BE2C (cell line): ENCODE data around the gene CYB561. TPM values are rescaled to one million over a fixed set of nuclear protein-coding genes. Genes with fewer than 3 reads are reported as not detected.

Source experiments
- DNase-seq: peaks from one replicate; pipeline ENCODE4 v3.0.0-alpha.2; 2020
- H3K27me3 ChIP-seq: fragments of 250-450 bp; sonication (Bioruptor Pico); 2 replicates; pipeline ENCODE4 v1.5.1; 2020; ENCODE audit warnings: mild to moderate bottlenecking
- H3K36me3 ChIP-seq: fragments of 250-450 bp; sonication (Bioruptor Pico); 2 replicates; pipeline ENCODE4 v1.5.1; 2020; ENCODE audit warnings: mild to moderate bottlenecking
- H3K4me1 ChIP-seq: fragments of 250-450 bp; sonication (Bioruptor Pico); 2 replicates; pipeline ENCODE4 v1.5.1; 2020
- H3K4me3 ChIP-seq: 2 replicates; pipeline ENCODE4 v1.5.1; 2011; ENCODE audit warnings: low read depth, low read length
- H3K9me3 ChIP-seq: fragments of 250-450 bp; sonication (Bioruptor Pico); 2 replicates; pipeline ENCODE4 v1.5.1; 2020
- CTCF ChIP-seq: IDR thresholded peaks from 2 replicates; pipeline ENCODE4 v1.5.1; 2012; ENCODE audit warnings: mild to moderate bottlenecking, low read depth, low read length
- polyA plus RNA-seq: library from polyadenylated mRNA; unstranded; fragments of >200 nt; gene quantifications from one replicate; pipeline ENCODE4 v1.2.1, GENCODE V29; 2012; ENCODE audit warnings: low read depth, missing spikeins; ENCODE audit not compliant: insufficient read length, insufficient read depth

Gene CYB561
- polyA plus RNA-seq = 212 TPM

- Histone ChIP-seq H3K4me3 (peak within 1 kb of the TSS; percentile 28), H3K27me3 (no peaks in the 10 kb centered on the region), H3K4me1 (peaks cover 41% of the 10 kb centered on the region), H3K9me3 (no peaks in the 10 kb centered on the region), H3K36me3 (no peaks in the 10 kb centered on the region)
- no peak for DNase-seq
- no peak for TF ChIP-seq CTCF
These were observed at the start of gene CYB561 for GRCh38 chr17:63445954-63446752. TSS of gene CYB561 (minus strand) at chr17:63446306. CDS start at chr17:63437547, 8,759 bp downstream.

DNA sequence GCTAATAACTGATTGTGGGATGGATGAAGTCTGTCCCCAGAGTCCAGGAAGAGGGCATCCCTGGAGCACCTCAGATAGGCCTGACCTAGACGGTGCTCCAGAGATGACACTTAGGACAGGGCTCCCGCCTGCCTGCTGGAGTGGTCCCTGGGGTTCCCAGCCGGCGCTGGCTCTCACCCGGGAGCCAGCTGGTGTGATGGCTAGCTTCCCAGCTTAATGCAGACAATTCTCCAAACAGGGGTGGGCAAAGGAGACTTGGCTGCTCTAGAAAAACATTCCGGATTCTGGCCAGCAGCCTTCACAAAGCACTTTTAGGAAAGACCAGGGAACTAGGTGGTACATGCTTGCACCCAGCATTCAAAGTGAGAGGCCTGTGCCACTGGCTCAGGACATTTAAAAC lies 49.4 kb upstream of the CYB561 start:
- no peak for DNase-seq
- Histone ChIP-seq H3K9me3 (no peaks in the 10 kb centered on the region), H3K27me3 (no peaks in the 10 kb centered on the region), H3K36me3 (peaks cover 66% of the 10 kb centered on the region), H3K4me1 (peaks cover 21% of the 10 kb centered on the region), H3K4me3 (no peak overlapping the region)
- TF ChIP-seq CTCF = no peak

DNA sequence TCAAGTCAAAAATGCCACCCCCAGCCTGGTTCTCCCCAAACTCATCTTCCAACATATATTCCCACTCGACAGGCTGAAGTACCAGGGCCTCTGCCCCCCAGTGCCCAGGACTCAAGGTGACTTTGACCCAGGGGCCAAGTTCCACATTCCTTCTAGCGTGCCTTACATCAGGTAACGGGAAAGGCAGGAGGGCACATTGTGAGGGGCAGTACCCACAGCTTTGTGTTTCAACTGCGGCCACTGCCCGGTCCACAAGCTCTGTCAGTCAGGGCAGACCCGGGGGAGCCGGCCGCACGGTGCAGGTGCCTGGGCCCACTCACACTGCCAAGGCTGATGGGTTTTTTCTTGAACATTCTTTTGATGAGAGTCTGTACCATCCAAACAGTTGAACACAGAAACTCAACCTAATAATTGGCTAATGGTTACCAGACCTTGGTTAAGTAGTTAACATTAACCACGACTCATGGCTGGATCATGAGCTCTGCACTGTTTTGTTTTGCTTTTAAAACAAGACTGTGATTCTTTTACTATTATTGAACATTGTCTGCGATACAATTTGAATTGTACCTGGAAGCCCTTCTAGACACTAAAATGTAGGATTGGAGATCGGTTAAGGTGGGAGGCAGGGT lies 48.3 kb upstream of the CYB561 start:
- H3K27me3 ChIP-seq = no peaks in the 10 kb centered on the region
- no peak for DNase-seq
- H3K4me3 ChIP-seq = no peak overlapping the region
- H3K36me3 ChIP-seq = peaks cover 77% of the 10 kb centered on the region
- no peak for TF ChIP-seq CTCF
- no peaks in the 10 kb centered on the region for H3K9me3 ChIP-seq
- H3K4me1 ChIP-seq = peaks cover 21% of the 10 kb centered on the region

DNA sequence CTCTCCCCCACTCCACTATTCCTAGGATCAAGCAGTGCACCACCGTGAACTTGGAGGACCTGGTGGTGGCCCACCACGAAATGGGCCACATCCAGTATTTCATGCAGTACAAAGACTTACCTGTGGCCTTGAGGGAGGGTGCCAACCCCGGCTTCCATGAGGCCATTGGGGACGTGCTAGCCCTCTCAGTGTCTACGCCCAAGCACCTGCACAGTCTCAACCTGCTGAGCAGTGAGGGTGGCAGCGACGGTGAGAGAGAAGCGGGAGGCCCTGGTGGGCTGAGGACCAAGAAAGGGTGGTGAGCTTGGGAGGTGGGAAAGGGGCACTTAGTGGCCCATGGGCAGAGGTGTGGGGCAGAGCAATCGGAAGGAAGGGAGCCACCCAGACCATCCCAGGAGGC lies 47.3 kb upstream of the CYB561 start:
- peaks cover 87% of the 10 kb centered on the region for H3K36me3 ChIP-seq
- TF ChIP-seq CTCF = no peak
- H3K4me1 ChIP-seq = peaks cover 21% of the 10 kb centered on the region
- DNase-seq = no peak
- no peaks in the 10 kb centered on the region for H3K9me3 ChIP-seq
- H3K27me3 ChIP-seq = no peaks in the 10 kb centered on the region
- no peak overlapping the region for H3K4me3 ChIP-seq

DNA sequence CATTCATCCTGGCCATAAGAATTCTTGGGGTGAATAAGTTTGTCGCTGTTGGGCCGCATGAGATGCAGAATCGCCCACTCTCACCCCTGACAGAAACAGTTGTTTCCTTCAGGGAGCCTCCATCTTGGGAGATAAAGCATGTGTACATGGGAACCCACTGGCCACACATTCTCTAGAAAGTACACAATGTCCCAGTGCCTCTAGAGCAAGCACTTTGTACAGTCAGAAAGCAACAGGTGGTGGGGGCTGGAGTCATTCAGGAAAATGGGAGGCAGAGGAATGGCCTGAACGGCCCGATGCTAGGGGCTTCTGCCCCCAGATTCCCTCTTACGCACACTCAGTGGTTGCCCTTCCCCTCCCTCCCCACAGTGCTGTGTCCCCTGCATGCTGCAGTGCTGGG lies 46.8 kb upstream of the CYB561 start:
- Histone ChIP-seq H3K9me3 (no peaks in the 10 kb centered on the region), H3K36me3 (peaks cover 89% of the 10 kb centered on the region), H3K27me3 (no peaks in the 10 kb centered on the region), H3K4me1 (peaks cover 20% of the 10 kb centered on the region), H3K4me3 (no peak overlapping the region)
- TF ChIP-seq CTCF = no peak
- no peak for DNase-seq

DNA sequence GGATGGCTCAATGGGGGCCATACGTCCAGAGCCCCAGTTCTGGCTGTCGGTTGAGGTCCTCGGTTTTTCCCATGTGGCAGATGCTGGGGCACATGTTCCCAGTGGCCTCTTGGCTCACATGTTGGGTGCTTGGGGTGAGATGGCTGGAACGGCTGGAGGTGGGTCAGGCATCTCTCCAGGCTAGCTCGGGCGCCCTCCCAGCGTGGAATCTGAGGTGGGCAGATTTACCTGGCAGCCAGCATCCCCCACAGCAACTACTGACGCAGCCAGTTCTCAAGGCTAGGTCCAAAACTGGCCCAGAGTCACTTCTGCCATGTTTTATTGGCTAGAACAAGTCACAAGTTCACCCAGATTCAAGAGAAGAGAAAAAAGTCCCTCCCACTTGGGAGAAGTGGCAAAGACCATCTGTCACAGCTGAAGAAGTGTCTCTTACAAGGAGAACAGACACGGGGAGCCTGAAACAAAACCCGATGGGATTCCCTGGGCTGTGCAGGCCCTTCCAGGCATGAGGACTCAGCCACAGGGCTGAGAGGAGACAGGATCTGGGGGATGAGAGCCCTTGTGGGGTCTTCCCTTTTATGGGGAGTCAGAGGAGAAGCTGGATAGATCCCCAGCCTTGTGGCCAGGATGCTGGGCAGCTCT lies 46.0 kb upstream of the CYB561 start:
- peaks cover 93% of the 10 kb centered on the region for H3K36me3 ChIP-seq
- no peaks in the 10 kb centered on the region for H3K27me3 ChIP-seq
- no peak for TF ChIP-seq CTCF
- H3K4me1 ChIP-seq = peaks cover 12% of the 10 kb centered on the region
- no peak for DNase-seq
- no peak overlapping the region for H3K4me3 ChIP-seq
- H3K9me3 ChIP-seq = no peaks in the 10 kb centered on the region
